HG03095 (cell line): ENCODE data around the gene SERPINB2.

Source experiments
- ATAC-seq: cut with Tn5 transposase; IDR thresholded peaks from one replicate; pipeline ENCODE4 v1.9.1; 2021; ENCODE audit warnings: moderate library complexity; ENCODE audit not compliant: unreplicated experiment

SERPINB2 gene, protein sequence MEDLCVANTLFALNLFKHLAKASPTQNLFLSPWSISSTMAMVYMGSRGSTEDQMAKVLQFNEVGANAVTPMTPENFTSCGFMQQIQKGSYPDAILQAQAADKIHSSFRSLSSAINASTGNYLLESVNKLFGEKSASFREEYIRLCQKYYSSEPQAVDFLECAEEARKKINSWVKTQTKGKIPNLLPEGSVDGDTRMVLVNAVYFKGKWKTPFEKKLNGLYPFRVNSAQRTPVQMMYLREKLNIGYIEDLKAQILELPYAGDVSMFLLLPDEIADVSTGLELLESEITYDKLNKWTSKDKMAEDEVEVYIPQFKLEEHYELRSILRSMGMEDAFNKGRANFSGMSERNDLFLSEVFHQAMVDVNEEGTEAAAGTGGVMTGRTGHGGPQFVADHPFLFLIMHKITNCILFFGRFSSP

DNA sequence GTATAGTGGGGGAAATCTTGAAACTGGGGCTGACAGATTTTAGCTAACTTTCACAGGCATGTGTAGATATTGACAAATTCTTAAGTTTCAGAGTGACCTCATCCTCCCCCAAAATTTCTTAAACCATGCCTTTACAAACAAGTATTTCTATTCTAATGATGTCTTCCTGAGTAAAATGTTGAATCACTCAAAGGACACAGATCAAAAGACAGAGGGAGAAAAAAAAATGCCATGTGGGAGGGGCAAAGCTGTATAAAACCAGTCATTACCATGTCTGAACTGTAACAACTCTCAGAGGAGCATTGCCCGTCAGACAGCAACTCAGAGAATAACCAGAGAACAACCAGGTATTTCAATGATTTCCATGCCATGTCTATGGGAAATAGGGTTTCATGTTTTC is at the start of gene SERPINB2:
Gene SERPINB2, plus strand, starts transcription at position 282 of the 400 bp plus-strand sequence. CDS start 3,740 bp downstream, outside the sequence.
- ATAC-seq, result no peak

DNA sequence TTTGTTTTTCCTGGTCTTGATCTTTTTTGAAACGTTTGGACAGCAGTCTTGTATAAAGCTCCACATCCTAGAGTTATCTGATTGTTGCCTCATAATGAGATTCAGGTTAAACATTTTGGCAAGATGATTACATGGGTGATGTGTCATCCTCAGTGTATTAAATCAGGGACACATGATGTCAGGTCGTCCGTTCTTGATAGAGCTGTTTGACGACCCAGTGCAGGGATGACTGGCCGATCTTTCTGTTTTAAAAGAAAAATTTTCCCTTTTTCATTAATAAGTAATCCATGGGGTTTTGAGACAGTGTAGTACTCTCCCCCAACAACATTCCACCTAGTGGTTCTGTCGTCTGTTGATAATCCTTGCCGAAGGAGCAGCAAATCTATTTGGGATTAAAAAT is 44.5 kb upstream of the SERPINB2 start:
- no peak for ATAC-seq

DNA sequence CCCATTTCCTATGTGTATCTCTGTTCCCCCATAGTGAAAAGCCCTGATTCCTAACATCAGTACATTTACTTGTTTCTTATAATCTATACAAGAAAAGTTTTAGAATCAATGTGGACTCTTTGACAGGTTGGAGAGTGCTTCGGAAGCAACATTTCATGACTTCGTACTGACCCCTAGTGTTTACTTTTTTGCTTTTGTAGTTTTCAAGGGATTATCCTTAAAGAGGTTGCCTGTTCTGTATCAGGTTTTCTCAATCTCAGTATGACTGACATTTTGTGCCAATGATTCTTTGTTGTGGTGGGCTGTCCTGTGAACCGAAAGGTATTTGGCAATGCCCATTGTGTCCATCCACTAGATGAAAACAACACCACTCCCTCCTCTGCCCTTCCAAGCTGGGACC is 43.3 kb upstream of the SERPINB2 start:
- ATAC-seq, result peak; percentile 54

DNA sequence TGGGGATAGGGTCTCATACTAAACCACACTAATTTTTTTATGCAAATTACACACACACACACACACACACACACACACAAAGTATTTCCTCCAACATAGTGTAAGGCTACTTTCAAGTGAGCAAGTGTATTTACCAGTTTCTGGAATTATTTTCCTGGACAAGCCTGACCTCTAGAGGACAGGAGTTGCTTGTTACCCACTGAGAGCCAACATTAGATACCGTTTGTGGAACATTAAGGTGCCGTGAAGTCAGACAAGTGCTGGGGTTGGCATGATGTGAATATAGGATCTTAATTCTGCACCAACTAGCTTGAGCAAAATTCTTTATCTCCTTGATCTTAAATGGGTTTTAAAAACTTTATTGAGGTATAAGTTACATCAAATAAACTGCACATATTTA is 39.3 kb upstream of the SERPINB2 start:
- ATAC-seq, result peak; percentile 49

DNA sequence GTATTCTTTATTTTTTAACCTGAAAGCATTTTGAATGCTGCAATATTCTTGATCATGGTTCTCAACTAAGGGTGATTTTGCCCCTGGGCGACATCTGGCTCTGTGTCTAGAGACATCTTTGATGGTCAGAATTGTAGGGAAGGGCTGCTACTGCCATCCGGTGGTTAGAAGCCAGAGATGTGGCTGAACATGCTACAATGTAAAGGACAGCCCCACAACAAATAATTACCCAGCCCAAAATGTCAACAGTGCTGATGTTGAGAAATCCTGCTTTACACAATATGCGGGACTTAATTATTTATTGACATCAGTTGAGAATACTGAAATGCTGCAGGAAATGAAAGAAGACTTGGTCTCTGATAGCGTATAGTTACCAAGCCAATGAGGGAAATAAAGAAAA is 37.5 kb upstream of the SERPINB2 start:
- ATAC-seq, result peak; percentile 70

DNA sequence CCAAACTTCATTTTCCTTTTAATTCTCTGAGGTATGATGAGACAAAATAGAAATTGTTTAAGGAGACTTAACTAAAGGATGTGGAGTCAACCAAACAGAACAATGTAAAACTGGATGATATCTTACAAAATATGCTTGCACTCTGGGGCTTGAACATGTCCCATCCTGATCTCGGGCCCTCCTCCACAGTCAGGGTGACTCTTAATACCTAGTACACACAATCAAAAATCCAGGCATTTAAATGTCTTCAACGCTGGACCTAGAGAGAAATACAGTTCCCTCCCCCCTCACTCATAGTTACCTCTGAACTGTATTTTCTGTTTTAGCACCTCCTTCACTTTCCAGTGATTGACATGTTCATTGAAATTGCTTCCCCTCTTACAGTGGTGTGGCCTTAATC is 36.9 kb upstream of the SERPINB2 start:
- ATAC-seq, result no peak

DNA sequence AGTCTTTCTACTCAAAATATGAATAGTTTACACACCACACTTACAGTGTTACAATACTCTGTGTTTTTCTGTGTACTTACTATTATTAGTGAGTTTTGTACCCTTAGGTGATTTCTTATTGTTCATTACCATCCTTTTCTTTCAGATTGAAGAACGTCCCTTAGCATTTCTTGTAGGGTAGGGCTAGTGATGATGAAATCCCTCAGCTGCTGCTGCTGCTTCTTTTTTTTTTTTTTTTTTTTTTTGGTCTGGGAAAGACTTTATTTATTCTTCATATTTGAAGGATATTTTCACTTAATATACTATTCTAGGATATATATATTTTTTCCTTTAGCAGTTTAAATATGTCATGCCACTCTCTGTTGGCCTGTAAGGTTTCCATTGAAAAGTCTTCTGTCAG is 29.0 kb upstream of the SERPINB2 start:
- ATAC-seq, result no peak

DNA sequence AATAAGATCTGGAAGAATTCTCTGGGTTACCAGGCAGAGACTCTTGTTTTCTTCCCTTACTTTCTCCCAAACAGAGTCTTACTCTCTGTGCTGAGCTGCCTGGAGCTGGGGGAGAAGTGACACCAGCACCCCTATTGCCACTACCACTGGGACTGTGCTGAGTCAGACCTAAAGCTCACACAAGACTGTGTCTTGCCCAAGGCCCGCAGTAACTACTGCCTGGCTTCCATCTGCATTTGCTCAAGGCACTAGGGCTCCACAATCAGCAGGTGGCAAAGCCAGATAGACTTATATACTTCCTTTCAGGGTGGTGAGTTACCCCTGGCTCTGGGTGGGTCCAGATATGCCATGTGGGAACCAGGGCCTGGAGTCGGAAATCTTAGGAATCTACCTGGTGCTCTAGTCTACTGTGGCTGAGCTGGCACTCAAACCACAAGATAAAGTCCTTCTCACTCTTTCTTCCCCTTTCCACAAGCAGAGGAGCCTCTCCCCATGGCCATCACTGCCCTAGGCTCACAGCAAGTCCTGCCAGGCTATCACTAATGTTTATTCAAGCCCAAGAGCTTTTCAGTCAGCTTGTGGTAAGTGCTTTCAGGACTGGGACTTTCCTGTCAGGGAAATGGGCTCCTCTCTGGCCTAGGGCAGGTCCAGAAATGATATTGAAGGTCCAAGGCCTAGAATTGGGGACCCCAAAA is 27.6 kb upstream of the SERPINB2 start:
- no peak for ATAC-seq

DNA sequence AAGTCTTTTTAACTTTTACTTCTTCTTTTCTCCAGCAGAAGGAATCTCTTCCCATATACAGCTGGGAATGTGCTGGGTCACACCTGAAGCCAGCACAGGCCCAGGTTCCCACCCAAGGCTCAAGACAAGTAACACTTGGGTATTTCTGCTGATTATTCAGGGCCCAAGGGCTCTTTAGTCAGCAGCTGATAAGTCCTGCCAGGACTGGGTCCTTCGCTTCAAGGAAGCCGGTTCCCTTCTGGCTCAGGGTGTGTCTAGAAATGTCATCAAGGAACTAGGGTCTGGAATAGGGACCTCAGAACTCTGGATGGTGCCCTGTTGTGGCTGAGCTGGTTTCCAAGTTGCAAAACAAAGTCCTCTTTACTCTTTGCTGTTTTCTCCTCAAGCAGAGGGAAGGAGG is 27.0 kb upstream of the SERPINB2 start:
- no peak for ATAC-seq

DNA sequence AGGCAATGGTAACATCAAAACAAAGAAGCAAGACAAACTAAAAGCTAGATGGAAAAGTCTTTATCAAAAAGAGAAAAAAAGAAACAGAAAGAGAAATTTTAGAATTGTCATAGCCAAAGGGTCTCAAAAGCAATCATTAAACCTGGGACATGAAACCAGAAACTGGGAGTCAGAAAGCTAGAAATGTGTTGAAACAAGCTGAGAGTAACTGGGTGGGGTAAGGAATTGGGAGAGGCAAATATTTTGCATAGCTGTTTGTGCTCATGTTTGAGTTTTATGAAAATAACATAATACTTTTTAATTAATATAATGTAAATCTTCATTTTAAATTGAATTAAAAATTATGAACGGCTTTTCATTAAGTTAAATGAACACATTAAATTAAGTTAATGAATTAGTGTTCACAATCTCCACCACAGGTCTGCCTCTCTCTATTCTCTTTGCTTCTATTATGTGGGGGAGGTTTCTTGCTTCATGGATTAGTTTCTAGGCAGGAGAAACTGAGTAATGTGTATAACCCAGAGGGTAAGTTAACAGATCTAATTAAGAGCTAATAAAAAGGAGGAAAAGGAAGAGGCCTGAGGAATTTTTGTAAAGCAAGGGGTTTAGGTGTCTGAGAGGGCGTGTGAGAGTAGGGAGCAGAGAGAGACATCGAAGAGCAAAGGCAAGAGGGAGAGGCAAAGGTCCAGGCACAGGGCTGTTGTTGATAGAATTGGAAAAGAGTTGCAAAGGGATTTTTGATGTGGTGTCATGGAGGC is 20.0 kb upstream of the SERPINB2 start:
- ATAC-seq, result no peak

DNA sequence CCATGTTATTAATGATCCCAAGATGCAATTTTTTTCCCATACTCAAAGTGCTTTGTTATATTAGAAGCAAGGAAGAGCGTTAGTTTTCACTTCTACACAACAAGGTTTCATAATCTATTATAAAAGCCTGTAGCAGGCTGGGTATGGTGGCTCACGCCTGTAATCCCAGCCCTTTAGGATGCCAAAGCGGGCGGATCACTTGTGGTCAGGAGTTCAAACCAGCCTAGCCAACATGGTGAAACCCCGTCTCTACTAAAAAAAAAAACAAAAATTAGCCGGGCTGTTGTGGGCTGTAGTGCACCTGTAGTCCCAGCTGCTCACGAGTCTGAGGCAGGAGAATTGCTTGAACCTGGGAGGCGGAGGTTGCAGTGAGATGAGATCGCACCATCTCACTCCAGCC is 19.0 kb upstream of the SERPINB2 start:
- no peak for ATAC-seq

DNA sequence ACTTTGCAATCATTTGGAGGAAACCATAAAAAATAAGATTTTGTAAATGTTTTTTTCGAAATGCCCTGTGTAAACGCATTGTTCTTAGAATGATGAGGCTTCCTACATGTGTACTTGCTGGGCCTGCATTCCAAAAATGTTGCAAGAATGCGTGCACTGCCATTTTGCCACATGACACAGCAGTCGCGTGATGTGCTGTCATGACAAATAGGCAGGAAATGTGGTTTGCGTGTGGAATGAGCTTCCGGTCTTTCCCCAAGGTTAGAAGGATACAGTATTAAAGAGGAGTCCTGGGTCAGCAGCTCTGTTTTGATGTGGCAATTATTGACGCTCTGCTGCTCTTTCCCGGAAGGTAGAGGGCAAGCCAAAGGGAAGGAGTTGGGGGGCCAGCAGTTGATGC is 18.1 kb upstream of the SERPINB2 start:
- no peak for ATAC-seq

DNA sequence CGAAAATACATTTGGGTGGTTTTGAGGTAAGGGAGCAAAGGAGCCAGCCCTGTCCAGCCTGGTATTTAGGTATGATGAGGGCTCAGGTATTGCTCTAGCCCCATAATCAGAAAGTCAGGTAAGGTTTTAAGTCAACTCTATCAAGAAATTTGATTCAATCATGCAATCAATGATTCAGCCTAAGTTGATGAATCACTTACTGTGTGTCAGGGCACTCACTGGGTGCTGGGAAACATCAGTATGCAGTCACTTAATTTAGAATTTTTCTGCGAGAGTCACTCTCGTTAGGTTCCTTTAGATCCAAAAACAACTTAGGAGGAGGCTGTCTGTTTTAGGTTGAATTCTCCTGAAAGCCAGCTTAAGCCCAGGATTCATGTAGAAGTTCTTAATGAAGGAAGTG is 17.7 kb upstream of the SERPINB2 start:
- ATAC-seq, result no peak

DNA sequence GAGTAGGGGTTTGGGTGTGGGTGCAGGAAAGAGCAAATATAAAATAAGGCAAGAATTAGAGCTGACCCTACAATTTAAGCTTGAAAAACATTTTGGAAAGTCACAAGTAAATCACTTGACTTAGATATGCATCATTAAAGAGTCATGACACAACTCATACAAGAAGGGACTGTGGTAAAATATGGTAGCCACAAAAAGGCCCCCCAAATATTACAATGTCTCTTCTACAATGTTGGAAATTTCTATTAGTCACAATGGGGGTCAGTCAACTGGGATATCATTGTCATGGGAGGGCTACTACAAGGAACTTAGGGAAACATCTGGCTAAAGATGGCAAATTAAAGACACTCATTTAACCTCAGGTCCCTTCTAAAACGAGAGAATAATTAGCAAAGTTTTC is 15.7 kb upstream of the SERPINB2 start:
- ATAC-seq, result no peak

DNA sequence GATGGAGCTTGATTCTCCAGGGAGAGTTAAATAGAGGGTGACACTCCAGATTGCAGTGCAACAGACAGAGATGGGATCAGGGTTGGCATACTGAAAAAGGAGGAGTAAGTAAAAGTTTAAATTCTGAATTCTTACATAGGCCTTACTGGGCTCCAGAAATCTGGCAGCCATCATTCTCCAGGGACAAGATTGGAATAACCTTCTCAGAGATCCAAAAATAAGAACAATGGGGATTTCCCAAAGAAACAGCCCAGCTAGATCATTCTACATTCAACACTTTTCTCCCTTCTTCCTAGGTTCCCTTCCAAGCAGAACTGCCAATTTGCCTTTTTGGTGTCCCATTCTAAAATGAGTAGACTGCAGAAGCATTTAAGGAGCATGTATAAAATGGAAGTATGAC is 14.9 kb upstream of the SERPINB2 start:
- no peak for ATAC-seq

DNA sequence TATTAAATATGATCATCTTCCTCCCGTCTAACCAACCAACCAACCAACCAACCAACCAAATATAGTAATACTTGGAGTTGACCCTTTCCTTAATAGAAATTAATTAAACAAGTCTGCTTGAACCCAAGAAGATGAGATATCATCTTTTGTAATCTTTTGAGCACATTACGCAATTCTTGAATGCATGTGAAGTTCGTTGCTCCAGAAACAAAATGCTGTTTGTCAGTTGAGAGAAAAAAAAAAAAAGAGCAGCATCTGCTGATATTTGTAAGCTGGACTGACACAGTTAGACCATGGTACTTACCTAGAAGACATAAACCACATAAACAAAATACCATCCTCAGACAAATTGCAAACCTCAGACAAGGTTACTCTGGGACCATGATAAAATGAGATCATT is 9.2 kb upstream of the SERPINB2 start:
- no peak for ATAC-seq

DNA sequence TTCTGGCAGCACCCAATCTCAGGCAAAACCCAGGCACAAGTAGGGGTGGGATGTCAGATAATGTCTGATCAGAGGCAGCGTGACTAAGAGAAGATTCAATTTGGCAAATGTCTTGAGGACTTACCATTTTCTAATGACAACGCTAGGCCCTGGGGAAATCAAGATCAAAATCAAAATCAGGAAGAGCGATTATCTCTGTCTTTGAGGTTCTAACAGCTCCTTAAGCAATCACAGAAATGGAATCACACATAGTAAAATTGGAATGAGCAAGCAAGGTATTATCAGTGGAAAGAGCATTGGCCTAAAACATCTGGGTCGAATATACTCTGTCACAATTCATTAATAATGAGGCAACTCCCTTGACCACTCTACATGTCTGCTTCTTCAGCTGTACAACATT is 8.6 kb upstream of the SERPINB2 start:
- ATAC-seq, result no peak

DNA sequence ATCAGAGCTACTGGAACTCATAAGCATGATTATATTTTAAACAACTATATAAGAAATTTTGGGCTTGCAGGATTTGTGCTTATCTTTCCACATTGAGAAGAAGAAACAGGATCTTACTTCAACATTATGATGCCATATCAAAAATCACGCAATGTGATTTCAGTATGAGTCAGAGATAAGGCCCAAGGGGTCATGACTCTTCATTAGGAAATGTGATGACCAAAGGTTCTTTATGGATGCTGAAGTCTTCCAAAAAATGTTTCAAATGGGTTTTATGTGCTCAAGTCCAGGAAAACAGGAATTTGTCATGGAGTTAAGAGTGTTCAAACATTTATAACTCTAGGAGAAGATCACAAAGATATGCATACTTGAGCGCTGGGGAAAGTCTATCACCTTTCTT is 7.8 kb upstream of the SERPINB2 start:
- ATAC-seq, result no peak

DNA sequence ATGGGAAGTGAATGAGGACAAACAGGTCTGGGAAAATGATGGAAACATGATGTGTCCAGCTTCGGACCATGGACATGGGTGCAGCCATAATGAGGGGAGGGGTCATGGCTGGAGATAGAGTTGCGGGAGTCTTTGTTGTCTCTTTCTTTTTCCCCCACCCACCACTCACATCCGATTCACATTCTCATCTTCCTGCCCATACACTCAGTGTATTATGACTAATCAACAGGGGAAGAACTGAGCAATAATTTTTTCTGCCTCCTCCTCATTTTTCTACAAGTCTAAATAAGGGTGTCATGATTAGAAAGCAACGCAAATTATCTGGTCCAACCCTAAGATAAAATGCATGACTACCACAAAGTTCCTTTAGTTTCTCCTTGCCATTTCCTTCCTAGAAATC is 5.7 kb upstream of the SERPINB2 start:
- ATAC-seq, result no peak

DNA sequence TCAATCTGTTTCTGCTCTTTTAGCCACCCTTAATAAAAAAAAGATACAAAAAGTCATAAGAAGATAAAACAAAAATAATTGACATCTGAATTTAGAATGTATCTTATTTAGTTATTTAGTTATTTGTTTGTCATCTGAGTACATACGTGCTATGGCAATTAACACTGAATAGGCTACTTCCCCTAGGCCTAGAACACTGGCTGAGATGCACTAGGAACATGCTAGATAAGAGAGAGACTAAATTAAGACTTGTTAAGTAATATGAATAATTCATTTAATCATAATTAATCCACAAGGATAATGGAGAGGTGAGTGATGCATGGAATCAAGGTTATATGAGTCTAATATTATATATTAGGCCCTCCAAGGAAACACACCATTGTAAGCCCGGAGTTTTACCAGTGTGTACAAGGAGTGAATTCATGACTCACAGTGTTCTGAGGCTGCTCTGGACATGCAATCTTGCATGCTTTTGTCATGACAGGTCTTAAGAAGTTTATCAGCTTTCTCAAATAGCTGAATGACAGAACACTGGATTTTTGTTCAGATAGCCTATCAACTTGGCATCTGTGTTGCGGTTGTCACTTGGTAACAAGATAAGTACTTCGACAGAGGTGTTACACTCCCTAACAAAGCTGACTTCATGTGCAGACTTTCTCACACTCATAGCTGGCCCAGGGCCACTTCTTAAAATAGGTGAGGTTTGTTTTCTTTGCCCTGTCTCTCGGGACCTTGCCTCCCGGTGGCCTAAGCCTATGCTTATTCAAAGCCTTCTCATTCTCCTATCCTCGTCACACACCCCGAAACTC is 5.0 kb upstream of the SERPINB2 start:
- ATAC-seq, result no peak

DNA sequence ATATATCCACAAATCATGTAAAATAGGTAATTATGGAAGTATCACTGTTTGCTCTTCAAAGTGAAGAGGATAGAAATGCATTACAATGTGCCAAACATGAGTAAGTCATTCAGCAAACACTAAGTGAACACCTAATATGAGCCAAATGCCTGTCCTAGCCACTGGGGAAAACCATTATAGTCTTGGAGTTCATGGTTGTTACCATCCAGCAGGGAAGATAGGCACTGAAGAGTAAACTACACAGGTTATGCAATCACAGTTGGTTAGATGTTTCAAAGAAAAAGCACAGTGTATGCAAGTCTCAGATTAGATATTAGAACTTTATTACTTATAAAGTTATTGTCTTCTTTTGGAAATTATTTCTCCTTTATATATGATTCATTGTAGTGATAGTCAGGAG is 3.9 kb upstream of the SERPINB2 start:
- no peak for ATAC-seq
